NCI-H1930 (cell line): Measurements from ENCODE around the gene BIRC2.

Experiments
- DNase-seq, 2 experiments: peaks; one replicate each; lab custom pipeline; 2025; lab: John Stamatoyannopoulos, UW

The BIRC2 gene

DNA sequence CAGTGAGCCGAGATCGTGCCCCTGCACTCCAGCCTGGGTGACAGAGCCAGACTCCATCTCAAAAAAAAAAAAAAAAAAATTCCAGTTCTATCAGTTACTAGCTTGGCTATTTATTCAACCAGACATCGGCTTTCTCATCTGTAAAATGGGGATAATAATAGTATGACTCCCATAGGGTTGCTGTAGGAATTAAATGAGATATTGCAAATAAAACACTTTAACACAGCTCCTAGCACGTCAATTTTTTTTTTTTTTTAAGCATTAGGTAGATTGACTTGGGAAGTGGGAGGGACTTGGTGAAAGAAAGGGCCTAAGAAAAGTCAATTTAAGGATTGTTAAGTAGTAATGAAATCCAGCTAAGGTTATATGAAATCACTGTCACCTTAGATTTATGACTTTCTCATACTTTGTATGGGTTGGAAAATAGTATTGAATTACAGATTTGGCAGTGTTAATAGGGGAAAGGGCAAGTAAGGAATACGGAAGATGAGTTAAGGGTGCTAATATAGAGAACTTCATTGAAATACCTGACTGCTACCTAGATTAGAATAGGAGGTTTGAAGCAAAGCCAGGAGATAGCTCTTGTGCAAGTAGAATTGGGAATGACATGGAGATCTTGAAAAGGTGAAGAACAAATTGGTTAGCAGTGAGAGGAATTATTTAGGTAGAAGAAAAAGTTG is 28.8 kb downstream of the BIRC2 start:
- no peak for DNase-seq

DNA sequence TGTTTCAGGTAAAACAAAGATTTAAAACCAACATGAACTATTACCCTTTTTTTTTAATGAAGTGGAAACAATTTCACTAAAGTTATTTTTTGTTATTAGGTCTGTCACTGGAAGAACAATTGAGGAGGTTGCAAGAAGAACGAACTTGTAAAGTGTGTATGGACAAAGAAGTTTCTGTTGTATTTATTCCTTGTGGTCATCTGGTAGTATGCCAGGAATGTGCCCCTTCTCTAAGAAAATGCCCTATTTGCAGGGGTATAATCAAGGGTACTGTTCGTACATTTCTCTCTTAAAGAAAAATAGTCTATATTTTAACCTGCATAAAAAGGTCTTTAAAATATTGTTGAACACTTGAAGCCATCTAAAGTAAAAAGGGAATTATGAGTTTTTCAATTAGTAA is 30.9 kb downstream of the BIRC2 start:
- no peak for DNase-seq

DNA sequence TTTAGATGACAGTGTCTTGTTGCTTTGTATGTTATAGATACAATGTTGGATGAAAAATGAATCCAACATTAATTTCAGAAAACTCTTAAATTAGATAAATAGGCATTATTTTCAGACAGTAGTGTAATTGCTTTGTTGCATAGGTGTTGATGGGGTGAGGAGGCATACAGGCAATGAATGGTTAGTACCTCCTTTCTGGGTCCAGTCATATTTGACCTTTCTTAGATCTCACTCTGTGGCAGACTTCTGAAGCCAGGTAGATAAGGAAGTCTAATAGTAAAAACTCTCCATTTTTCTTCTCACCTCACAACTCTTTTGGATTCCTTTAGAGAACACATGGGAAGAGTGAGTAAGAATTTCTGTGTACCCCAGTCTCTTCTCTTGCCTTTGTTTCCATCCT is 31.8 kb downstream of the BIRC2 start:
- DNase-seq, result no peak

DNA sequence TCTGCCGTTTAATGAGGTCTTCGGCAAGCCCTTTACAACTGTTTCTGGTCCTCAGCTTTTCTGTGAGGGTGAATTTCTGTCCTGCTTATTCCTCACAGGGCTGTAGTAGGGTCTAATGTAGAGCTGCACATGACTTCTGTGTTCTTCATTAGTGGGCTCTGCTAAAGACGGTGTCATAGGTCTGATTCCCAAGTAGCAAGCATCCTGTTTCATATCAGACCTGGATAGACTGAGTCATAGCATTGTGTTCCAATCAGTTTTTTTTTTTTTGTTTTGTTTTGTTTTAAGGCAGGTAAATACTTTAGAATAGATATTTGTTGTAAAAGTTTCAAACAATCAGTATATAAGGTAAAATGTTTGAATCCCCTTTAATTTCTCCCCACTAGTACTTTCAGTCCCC is 35.4 kb downstream of the BIRC2 start:
- no peak for DNase-seq

DNA sequence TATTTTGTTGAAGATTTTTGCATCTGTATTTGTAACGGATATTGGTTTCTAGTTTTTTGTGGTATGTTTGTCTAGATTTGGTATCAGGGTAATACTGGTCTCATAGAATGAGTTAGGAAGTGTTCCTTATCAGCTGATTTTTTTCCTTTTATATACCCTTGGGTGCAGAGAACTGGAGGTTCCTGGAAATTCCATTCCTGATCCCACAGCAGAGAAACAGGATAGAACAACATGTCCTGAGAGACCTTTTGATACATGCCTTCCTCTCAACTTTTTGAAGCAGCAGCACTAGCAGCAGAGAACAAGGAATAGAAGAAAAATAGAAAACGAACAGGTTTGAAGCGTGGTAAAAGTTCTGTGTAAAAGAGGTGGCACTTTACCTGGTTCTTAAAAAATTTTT is 36.8 kb downstream of the BIRC2 start:
- DNase-seq, result no peak

DNA sequence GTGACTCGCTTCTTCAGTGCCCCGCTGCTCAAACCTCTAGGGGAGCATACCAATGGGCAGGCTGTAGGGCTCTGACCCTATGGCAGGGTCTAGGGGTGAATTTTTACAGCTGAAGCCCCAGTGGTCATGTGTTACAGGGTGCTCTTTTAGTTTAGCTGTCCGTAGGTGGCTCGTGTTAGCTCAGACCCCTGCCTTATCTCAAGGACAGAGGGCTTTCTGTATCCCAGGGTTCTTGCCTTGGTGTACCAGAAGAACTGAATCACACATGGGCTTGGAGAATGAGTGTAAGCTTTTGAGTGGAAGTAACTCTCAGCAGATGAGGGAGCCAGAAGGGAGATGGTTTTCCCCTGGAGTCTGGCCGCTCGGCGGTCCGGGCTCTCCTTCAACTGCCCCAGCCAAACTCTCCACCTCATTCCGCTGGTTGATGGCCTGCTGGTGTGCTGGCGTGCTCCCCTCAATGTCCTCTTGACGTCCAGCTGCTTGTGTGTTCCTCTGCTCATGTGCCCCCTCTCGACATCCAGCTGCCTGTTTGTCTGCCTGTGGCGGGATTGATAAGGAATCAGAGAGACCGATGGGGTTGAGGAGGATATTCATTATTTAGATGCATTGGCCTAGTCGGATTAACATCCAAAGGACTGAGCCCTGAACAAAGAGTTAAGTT is 37.5 kb downstream of the BIRC2 start:
- no peak for DNase-seq

DNA sequence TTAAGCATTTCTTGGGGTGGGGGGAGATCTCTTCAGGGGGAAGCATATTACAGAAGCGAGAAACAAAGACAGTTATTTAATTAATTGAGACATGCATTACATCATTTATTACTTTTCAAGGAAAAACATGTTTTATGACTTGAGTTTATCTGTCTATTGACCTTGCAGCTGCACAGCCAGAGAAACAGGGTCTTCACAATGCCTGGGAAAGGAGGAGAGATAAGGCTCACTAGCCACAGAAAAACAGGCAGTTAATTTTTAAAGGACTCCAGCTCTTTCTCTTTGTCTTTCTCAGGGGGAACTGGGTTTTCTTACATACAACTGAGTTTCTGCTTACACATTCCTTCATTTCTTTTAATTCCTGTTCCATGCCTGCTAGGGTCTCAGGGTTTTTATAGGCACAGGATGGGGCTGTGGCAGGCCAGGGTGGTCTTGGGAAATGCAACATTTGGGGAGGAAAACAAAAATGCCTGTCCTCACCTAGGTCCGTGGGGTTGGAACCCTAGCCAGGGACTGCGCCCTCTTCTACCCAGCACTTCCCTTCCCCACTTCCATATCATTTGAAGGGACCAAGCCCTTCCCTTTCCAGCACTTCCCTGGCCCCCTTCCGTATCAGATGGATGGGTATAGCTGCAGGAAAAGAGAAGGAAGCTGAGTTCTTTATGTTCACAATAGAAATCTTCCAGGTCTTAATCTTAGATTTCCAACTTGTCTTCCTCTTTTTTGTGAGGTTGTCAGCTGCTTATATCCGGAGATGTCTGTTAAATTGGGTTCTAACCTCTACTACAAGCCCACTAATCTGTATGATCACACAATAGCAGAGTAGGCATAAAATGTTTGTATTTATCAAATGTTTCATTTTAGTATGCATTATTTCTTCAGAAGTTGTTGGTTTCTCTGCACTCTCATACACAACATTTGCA is 38.3 kb downstream of the BIRC2 start:
- DNase-seq, result no peak

DNA sequence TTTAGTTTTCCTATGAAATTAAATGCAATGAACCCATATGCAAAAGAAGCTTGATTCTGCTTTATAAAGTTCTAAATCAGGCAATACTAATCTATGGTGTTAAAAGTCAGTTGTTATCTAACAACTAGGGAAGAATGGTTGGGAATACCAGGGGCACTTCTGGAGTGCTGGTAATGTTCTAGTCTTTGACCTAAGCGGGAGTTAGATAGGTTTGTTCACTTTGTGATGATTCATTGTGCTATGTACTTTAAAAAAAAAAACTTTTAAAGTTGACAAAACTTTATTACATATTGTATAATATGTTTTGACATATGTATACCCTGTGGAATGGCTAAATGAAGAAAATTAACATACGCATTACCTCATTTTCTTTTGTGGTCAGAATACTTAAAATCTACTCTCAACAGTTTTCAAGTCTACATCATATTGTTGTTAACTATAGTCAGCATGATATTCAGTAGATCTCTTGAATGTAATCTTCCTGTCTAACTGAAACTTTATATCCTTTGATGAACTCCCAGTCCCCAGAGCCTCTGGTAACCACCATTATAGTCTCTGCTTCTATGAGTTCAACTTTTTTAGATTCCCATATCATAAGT is 39.2 kb downstream of the BIRC2 start:
- DNase-seq, result no peak

DNA sequence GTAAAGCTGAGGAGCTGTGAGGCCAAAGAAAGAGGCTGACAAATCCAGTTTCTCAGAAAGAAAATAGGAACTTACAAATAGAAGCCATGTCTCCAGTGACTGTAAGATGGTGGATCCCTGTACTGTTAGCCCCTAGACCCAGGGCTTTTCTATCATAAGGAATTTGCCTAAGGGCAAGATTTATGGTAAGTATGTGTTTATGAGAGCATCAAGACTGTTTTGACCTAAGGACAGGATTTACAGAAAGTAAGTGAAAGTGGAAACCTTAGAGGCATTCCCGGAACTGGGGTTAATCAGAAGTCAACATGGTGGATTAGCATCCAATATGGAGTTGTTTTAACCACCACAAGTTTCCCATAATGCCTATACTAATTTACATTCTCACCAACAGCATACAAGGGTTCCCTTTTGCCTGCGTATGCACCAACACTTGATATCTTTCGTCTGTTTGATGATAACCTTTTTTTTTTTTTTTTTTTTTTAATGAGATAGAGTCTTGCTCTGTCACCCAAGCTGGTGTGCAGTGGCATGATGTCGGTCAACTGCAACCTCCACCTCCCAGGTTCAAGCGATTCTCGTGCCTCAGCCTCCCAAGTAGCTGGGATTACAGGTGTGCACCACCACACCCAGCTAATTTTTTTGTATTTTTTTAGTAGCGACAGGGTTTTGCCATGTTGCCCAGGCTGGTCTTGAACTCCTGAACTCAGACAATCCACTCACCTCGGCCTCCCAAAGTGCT is 40.2 kb downstream of the BIRC2 start:
- no peak for DNase-seq

DNA sequence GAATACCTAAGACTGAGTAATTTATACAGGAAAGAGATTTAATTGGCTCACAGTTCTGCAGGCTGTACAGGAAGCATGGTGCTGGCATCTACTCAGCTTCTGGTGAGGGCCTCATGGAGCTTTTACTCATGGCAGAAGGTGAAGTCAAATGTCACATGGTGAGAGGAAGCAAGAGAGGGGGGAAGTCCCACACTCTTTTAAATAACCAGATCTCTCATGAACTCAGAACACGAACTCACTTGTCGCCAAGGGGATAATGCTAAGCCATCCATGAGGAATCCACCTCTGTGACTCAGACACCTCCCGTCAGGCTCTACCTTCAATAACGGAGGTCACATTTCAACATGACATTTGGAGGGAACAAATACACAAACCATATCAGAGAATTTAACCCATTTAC is 42.2 kb downstream of the BIRC2 start:
- DNase-seq, result no peak

DNA sequence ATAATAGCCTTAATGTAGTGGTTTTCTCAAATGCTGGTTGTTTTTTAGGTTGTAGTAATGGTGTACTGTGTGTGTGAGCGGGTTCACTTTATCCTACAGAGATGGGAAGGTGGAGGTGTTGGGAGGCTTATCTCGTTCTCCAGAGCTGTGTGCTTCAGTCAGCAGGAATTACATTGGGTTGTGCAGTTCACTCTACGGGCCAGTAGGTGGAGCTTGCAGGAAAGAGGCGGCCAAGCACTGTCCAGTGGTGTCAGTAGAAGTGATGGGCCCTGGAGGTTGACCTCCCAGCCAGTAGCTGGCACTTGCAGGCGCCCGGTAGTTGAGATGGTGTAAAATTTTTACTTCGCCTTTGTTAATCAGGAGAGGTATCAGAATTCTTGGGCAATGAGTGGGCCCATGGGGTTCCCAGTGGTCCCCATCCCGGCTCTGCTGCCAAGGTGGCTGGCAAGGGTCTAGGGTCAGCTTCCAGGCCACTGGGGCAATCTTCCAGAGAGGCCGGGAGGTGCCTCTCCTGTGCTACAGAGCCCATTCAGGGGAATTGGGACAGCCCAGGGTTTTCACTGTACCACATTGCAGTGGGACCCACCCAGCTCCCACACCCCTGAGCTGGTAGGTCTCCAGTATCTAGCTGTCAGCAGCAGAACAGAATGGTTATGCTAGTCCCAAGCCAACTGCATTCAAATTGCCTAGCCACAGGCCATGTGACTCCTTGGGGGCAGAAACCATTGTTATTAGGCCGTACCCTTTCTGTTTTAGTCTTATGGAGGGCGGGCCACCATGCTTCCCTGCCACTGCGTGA is 43.9 kb downstream of the BIRC2 start:
- DNase-seq, result peak; percentile 31 to 50

DNA sequence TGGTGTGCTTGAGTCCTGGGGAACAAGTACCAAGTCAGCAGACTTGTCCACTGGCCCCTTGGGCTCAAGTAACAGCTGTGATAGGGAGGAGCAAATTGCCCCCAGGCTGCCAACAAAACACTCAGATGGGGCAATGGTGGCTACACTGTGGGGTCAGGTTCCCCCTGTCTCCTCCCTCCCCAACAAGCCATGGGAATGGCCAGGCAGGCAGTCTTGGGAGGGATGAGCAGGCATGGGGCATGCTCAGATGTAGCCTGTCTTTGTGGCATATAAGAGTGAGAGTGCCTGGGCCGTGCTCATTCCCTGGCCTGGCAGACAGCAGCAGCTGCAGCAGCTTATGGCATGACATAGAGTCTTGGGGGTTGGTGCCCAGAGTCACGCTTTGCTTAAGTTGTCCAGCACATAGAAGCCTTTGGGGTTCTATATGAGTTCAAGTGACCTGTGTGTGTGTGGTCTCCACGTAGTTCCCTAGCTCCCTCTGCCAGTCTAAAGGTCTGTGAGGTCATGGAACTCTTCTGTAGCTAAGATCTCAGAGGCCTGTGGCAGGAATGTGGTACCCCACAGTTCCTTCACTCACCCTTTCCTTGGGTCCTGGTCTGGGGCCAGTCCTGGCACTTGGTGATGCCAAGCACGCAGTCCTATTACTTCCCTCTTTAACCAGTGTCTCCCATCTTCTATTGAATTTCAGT is 44.7 kb downstream of the BIRC2 start:
- no peak for DNase-seq

DNA sequence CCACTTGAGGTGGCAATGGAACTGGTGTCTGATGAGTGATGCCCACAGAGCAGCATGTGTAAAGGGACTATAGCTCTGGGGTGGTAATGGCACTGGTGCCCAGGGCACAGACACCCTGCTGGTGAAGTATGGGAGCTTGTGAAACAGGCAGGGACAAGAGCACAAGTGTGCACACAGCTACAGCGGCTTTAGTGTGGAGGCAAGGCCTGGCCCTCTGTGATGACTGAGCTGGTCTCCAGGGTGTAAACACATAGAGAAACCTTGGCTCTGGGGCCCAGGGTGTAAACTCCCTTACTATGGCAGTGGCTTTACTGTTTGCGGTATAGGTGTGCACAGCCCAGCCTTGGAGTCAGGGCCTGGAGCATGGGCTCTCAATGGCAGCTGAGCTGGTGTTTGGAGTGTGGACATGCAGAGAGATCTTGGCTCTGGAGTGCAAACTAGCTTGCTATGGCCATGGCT is 46.3 kb downstream of the BIRC2 start:
- no peak for DNase-seq

DNA sequence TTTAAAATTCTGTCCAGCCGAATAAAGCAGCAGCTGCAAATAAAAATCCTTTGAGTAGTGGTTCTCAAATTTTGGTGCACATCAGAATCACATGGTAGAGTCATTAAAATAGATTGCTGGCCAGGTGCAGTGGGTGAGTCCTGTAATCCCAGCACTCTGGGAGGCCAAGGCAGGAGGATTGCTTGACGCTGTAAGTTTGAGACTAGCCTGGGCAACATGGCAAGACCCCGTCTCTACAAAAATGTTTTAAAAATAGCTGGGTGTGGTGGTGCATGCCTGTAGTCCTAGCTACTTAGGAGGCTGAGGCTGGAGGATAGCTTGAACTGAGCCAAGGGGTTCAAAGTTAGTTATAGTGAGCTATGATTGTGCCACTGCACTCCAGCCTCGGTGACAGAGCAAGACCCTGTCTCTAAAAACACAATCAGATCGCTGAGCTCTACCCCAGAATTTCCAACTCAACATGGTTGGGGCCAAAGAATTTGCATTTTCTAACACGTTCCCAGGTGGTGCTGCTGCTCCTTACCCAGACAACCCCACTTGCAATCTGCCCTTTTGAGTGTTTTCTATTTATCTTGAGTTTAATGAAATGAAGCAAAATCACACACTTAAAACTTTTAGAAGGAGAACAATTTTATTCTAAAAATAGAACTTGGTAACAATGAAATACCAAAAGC is 48.8 kb downstream of the BIRC2 start:
- no peak for DNase-seq

DNA sequence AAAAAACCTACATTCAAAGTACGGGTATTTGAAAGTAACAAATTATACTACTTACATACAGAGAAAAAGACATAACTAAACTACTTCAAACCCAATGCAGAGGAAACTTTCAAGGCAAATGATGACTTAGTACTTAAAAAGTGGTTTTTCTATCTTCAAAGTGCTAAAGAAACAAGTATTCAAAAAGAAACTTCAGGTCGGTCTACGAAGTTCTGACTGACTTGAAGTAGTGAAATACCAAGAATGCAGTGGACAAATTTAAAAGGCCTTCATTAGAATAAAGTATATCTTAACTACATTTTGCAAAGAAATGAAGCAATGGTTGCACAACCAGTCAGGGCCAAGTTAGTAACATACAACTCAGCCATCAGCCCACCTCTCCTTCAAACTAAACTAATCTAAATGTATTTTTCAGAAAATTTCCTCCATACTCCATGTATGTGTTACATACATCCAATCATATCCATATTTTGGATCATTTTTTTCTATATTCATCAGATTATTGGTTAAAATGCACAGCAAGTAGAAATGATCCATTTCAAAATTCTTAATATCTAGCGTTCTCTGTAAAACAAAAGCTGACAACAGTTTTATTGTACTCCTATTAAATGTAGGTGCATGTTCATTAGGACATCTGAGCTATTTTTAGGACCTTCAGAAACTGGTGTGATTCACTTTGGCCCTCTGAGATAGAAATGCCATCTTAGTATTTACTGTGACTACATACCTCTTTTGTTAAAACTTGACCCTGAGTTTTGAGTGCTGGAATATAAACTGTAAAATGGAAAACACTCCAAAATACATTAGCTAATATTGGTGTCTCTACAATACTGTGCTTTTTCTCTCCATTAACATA is 49.9 kb downstream of the BIRC2 start:
- no peak for DNase-seq

DNA sequence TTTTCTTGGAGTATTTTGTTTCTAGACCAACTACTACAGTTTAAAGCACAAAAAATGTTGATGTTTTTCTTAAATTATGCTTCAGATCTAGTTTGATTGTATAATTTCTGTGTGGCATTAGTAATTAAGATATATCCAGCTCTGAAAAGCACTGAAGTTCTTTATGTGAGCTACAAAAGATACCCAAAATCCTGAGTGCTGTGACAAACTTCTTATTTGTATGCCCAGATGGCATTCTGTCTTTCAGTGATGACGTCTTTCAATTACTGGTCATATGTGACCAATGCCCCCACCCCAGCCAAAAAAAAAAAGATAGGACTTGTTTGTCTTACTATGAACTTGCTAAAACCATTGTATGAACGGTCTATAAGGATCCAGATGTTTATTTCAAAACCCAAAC is 51.3 kb downstream of the BIRC2 start:
- no peak for DNase-seq

DNA sequence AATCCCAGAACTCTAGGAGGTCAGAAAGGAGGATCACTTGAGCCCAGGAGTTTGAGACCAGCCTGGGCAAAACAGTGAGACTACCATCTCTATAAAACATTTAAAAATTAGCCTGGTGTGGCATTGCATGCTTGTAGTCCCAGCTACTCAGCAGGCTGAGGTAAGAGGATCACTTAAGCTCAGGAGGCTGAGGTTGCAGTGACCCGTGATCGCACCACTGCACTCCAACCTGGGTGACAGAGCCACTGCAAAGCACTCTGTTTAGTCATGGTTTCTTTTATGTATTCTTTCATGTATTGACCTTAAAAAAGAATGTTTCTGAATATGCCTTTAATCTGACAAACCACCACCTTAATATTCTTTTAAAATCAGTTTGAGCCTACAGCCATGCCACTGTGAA is 52.2 kb downstream of the BIRC2 start:
- no peak for DNase-seq

DNA sequence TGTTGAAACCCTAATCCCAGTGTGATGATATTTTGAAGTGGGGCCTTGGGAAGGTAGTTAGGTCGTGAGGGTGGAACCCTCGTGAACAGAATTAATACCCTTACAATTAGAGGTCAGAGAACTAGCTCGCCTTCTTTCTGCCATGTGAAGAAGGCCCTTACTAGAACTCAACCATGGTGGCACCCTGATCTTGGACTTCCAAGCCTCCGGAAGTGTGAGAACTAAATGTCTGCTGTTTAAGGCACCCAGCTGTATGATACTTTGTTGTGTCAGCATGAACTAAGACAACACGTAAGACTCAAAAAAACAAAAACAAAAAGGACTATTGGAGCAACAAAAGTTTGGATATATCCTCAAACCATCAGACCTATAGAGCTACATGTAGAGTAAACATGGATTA is 53.6 kb downstream of the BIRC2 start:
- DNase-seq, result no peak

DNA sequence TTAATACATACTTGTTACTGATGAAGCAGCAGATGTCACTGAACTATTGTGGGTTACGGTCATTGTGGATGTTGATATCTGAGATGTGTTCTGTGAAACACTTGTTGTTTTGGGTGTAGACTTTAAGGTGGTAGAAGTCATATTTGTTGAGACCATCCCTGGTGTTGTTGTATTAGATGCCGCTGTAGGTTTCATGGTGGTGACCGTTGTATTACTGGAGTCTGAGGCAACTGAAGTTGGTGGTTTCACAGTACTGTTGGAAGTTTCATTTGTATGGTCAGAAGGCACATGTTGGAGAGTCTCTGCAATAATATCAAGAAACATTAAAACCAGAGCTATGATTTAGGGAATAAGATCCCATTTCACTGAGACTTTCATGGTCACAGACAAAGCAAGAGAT is 54.9 kb downstream of the BIRC2 start:
- DNase-seq, result no peak
